DND-41 (cell line): Measurements from ENCODE around the gene SCAF8.
"Not testable (repeated sequence)": the region's sequence is repeated elsewhere in the genome, so short reads cannot be mapped to it uniquely, and the experiment has no call there.

Experiments used
- ATAC-seq: fragments of 200-7000 bp; cut with Tn5 transposase; 3 replicates; pipeline ENCODE4 v1.9.1; 2021; ENCODE audit warnings: low read depth; ENCODE audit not compliant: insufficient read depth
- DNase-seq: peaks from one replicate; pipeline ENCODE4 v3.0.0-alpha.2; 2020
- H2AFZ ChIP-seq: 2 replicates; pipeline ENCODE4 v1.6.0; 2012; ENCODE audit warnings: low read depth, low read length
- H3K27ac ChIP-seq: 2 replicates; pipeline ENCODE4 v1.5.1; 2012; ENCODE audit warnings: low read length, inconsistent platforms
- H3K27me3 ChIP-seq: fragments of 200-600 bp; sonication (generic); 2 replicates; pipeline ENCODE4 v1.6.0; 2012; ENCODE audit warnings: low read length, mild to moderate bottlenecking, inconsistent platforms; ENCODE audit not compliant: insufficient read depth, poor library complexity
- H3K36me3 ChIP-seq: 2 replicates; pipeline ENCODE4 v1.5.1; 2012; ENCODE audit warnings: low read length, inconsistent platforms; ENCODE audit not compliant: insufficient read depth
- H3K4me1 ChIP-seq: 2 replicates; pipeline ENCODE4 v1.5.1; 2012; ENCODE audit warnings: mild to moderate bottlenecking, low read length; ENCODE audit not compliant: insufficient read depth
- H3K4me2 ChIP-seq: 2 replicates; pipeline ENCODE4 v1.6.0; 2012; ENCODE audit warnings: mild to moderate bottlenecking, moderate library complexity, low read length, inconsistent platforms; ENCODE audit not compliant: insufficient read depth
- H3K4me3 ChIP-seq, 2 experiments: fragments of 200-600 bp in 1 of 2; shearing (Covaris generic) in 1 of 2; 2 replicates each; pipeline ENCODE4 v1.5.1; 2012 to 2016; ENCODE audit warnings: inconsistent platforms in 2 of 2, low read length in 2 of 2, mild to moderate bottlenecking in 2 of 2, low read depth in 1 of 2, moderate library complexity in 1 of 2
- H3K79me2 ChIP-seq: 2 replicates; pipeline ENCODE4 v1.6.0; 2012; ENCODE audit warnings: low read length, inconsistent platforms; ENCODE audit not compliant: insufficient read depth
- H3K9ac ChIP-seq: 2 replicates; pipeline ENCODE4 v1.6.0; 2012; ENCODE audit warnings: low read depth, mild to moderate bottlenecking, inconsistent platforms, low read length, moderate library complexity
- H3K9me3 ChIP-seq: 2 replicates; pipeline ENCODE4 v1.5.1; 2012; ENCODE audit warnings: low read length, moderate library complexity, mild to moderate bottlenecking, inconsistent platforms; ENCODE audit not compliant: insufficient read depth, severe bottlenecking
- H4K20me1 ChIP-seq: 2 replicates; pipeline ENCODE4 v1.6.0; 2012; ENCODE audit warnings: low read length; ENCODE audit not compliant: insufficient read depth
- CTCF ChIP-seq: IDR thresholded peaks from 2 replicates; pipeline ENCODE4 v1.5.1; 2012; ENCODE audit warnings: borderline replicate concordance, low read length, moderate library complexity, mild to moderate bottlenecking; ENCODE audit not compliant: poor library complexity, severe bottlenecking; ENCODE audit errors: extremely low read depth
- EZH2 ChIP-seq: IDR thresholded peaks from 3 replicates; pipeline ENCODE4 v1.6.1; 2012; ENCODE audit warnings: borderline replicate concordance, low read depth, mild to moderate bottlenecking, moderate library complexity, low read length, inconsistent platforms; ENCODE audit not compliant: severe bottlenecking

Gene SCAF8

GRCh38 chr6:154742891-154743290 is 9.7 kb downstream of the SCAF8 start:
- Histone ChIP-seq H3K4me2 (no peak overlapping the region), H3K9me3 (no peaks in the 10 kb centered on the region), H3K36me3 (peaks cover 24% of the 10 kb centered on the region), H2AFZ (no peak overlapping the region), H3K27ac (no peak overlapping the region), H3K4me1 (peaks cover 20% of the 10 kb centered on the region; the same call in 1 of the 2 replicates), H3K4me3 (no peak overlapping the region), H3K9ac (no peak overlapping the region), H4K20me1 (peaks cover 92% of the 10 kb centered on the region), H3K79me2 (peaks cover 100% of the 10 kb centered on the region), H3K27me3 (no peaks in the 10 kb centered on the region)
- no peak for ATAC-seq
- TF ChIP-seq CTCF, result no peak
- no peak for DNase-seq

DNA sequence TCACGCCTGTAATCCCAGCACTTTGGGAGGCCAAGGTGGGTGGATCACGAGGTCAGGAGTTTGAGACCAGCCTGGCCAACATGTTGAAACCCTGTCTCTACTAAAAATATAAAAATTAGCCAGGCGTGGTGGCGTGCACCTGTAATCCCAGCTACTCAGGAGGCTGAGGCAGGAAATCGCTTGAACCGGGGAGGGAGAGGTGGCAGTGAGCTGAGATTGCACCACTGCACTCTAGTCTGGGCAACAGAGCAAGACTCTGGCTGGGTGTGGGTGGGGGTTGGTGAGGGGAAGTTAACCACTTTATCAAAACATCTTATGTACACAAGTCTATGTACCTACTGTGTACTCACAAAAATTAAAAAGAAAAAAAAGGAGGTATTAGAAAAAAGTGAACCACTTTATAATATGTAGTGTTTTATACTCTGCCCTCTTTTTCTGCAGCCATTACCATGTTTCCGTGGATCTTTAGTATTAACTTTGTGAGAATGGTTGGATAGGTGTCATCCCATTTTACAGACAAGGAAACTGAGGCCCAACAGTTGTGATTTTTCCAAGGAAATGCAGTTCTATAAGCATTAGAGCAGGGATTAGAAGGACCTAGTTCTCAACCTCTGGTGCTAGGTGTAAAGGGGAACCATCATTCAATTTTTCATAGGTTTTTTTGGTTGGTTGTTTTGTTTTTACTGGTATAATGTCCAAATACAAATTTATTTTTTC is 11.0 kb downstream of the SCAF8 start:
- not testable (repeated sequence) for H3K27me3 ChIP-seq, H3K4me2 ChIP-seq, H3K4me3 ChIP-seq, H3K9ac ChIP-seq, H3K27ac ChIP-seq, DNase-seq, H2AFZ ChIP-seq, ATAC-seq, H3K9me3 ChIP-seq
- Histone ChIP-seq H3K79me2 (peaks cover 100% of the 10 kb centered on the region), H3K36me3 (peaks cover 19% of the 10 kb centered on the region), H4K20me1 (peaks cover 90% of the 10 kb centered on the region), H3K4me1 (peaks cover 15% of the 10 kb centered on the region; the same call in 1 of the 2 replicates)

DNA sequence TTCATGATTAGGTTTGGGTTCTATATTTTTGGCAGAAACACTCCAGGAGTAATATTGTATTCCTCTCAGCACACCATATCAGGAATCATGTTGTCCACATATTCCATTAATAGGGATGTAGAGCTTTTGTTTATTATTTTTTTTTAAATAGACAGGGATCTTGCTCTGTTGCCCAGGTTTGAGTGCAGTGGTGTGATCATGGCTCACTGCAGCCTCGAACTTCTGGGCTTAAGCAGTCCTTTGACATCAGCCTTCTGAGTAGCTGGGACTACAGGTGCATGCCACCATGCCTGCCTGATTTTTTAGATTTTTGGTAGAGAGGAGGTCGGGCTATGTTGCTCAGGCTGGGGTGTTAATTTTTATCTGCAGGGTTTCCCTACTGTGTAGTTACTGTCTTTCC is 12.0 kb downstream of the SCAF8 start:
- Histone ChIP-seq H3K4me1 (peaks cover 12% of the 10 kb centered on the region; the same call in 1 of the 2 replicates), H3K27ac (no peak overlapping the region), H3K79me2 (peaks cover 100% of the 10 kb centered on the region), H3K9me3 (no peaks in the 10 kb centered on the region), H3K4me3 (no peak overlapping the region), H2AFZ (no peak overlapping the region), H3K4me2 (no peak overlapping the region), H3K9ac (no peak overlapping the region), H3K36me3 (peaks cover 19% of the 10 kb centered on the region), H4K20me1 (peaks cover 90% of the 10 kb centered on the region), H3K27me3 (no peaks in the 10 kb centered on the region)
- no peak for ATAC-seq
- DNase-seq, result no peak
- TF ChIP-seq EZH2 (no peak), CTCF (no peak)

DNA sequence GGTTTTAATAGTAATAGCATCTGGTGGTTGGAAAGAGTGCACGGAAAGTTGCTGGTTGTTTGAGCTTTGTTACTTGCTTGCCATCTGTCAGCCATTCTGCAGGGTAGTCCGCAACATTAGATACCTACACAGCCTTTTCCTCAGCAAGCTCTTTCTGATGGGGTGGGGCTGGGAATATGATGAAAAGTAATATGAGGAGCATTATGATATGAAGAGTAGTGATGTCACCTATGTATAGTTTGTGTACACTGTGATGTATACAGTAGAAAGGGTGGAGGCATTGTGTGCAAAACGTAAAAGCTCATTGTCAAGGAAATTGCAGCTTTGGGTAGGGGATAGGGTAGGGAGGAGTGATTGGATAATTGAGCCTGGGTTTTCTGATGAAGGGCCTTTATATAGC is 16.1 kb downstream of the SCAF8 start:
- peaks cover 96% of the 10 kb centered on the region for H4K20me1 ChIP-seq
- peaks cover 100% of the 10 kb centered on the region for H3K79me2 ChIP-seq
- H3K27ac ChIP-seq, result no peak overlapping the region
- ATAC-seq, result no peak
- H3K4me3 ChIP-seq, result no peak overlapping the region
- H3K4me1 ChIP-seq, result 0 out of 2 replicates have a peak, but pooled peaks cover 4% of the 10 kb centered on the region
- H3K9me3 ChIP-seq, result no peaks in the 10 kb centered on the region
- no peak for DNase-seq
- H3K27me3 ChIP-seq, result no peaks in the 10 kb centered on the region
- H2AFZ ChIP-seq, result no peak overlapping the region
- H3K36me3 ChIP-seq, result peaks cover 4% of the 10 kb centered on the region
- no peak for TF ChIP-seq CTCF
- no peak for TF ChIP-seq EZH2
- no peak overlapping the region for H3K4me2 ChIP-seq
- H3K9ac ChIP-seq, result no peak overlapping the region
